ENCODE results near the gene GRM8.

GRCh38 chr7:126993626-126994213 is 259.0 kb downstream of the GRM8 start:
- TF ChIP-seq SUZ12 (IDR thresholded peaks at IDR 0.05) (no peak), FOXM1 (IDR thresholded peaks at IDR 0.05; ENCODE audit: borderline replicate concordance) (no peak), LEF1 (IDR thresholded peaks at IDR 0.05; ENCODE audit: borderline replicate concordance) (no peak), TARDBP (IDR thresholded peaks at IDR 0.05) (no peak), PKNOX1 (IDR thresholded peaks at IDR 0.05) (no peak)

All from HEK293T (cell line).